HG03442 (cell line): ENCODE measurements around the gene GPX4.

Source experiments
- ATAC-seq: cut with Tn5 transposase; IDR thresholded peaks from one replicate; pipeline ENCODE4 v1.9.1; 2021; ENCODE audit warnings: mild to moderate bottlenecking, moderate library complexity; ENCODE audit not compliant: unreplicated experiment

Gene GPX4

GRCh38 chr19:1130771-1131717 is 27.2 kb downstream of the GPX4 start:
- ATAC-seq, result no peak

GRCh38 chr19:1131718-1132551 is 28.1 kb downstream of the GPX4 start:
- ATAC-seq, result peak; percentile 40

- peak; percentile 3 for ATAC-seq
Measured at GRCh38 chr19:1132552-1133383, 29.0 kb downstream of the GPX4 start.

GRCh38 chr19:1133471-1133929 is 29.7 kb downstream of the GPX4 start:
- ATAC-seq, result peak; percentile 48

- no peak for ATAC-seq
Measured at GRCh38 chr19:1134431-1134830, 30.6 kb downstream of the GPX4 start.

- no peak for ATAC-seq
Measured at GRCh38 chr19:1135454-1135853, 31.7 kb downstream of the GPX4 start.

- ATAC-seq, result no peak
Measured at GRCh38 chr19:1136201-1136600, 32.4 kb downstream of the GPX4 start.

- ATAC-seq, result no peak
Measured at GRCh38 chr19:1136621-1137317, 33.0 kb downstream of the GPX4 start.

GRCh38 chr19:1138121-1138520 is 34.3 kb downstream of the GPX4 start:
- no peak for ATAC-seq

GRCh38 chr19:1139126-1139525 is 35.3 kb downstream of the GPX4 start:
- ATAC-seq, result no peak

- no peak for ATAC-seq
Measured at GRCh38 chr19:1140272-1141027, 36.7 kb downstream of the GPX4 start.

GRCh38 chr19:1141944-1142343 is 38.1 kb downstream of the GPX4 start:
- ATAC-seq, result no peak

- ATAC-seq, result no peak
Measured at GRCh38 chr19:1143828-1144399, 40.1 kb downstream of the GPX4 start.

- no peak for ATAC-seq
Measured at GRCh38 chr19:1144741-1145140, 40.9 kb downstream of the GPX4 start.

GRCh38 chr19:1145635-1146411 is 42.0 kb downstream of the GPX4 start:
- ATAC-seq, result no peak

GRCh38 chr19:1146412-1146699 is 42.6 kb downstream of the GPX4 start:
- ATAC-seq, result no peak

GRCh38 chr19:1146858-1147780 is 43.3 kb downstream of the GPX4 start:
- no peak for ATAC-seq
